GM21447 (cell line): ENCODE data around the gene GARIN3.
"Not testable (repeated sequence)": the region's sequence is repeated elsewhere in the genome, so short reads cannot be mapped to it uniquely, and the experiment has no call there.

Source experiments
- ATAC-seq: cut with Tn5 transposase; IDR thresholded peaks from one replicate; pipeline ENCODE4 v1.9.1; 2021; ENCODE audit not compliant: unreplicated experiment

The GARIN3 gene

DNA sequence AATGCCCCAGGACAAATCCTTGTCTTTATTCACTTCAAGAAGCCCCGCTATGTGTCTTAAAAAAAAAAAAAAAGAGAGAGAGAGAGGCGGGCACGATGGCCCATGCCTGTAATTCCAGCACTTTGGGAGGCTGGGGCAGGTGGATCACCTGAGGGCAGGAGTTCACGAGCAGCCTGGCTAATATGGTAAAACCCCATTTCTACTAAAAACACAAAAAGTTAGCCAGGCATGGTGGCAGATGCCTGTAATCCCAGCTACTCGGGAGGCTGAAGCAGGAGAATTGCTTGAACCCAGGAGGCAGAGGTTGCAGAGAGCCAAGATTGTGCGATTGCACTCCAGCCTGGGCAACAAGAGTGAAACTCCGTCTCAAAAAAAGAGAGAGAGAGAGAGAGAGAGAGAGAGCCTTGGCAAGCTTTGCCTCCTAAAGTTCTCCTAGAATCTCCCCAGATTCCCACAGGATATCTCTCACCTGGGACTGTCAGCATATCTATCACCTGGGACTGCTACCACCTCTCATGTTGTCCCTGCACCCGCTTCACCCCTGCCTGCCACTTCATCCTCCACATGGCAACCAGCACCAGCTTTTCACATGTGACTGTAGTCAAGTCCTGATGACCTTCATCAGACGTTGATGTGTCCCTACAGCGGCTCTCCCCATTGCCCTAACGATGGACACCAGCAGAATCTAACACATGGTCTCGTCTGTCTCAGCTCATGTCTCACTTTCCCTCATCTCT is 20.4 kb upstream of the GARIN3 start:
- no peak for ATAC-seq

DNA sequence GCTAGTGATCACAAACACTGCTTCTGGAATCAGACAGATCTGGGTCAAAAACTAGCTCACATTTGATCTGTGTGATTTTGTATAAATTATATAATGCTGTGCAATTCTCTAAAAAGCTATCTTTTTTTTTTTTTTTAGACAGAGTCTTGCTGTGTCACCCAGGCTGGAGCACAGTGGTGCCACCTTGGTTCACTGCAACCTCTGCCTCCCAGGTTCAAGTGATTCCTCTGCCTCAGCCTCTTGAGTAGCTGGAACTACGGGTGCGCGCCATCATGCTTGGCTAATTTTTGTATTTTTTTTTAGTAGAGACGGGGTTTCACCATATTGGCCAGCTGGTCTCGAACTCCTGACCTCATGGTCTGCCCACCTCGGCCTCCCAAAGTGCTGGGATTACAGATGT is 19.1 kb upstream of the GARIN3 start:
- ATAC-seq = not testable (repeated sequence)

DNA sequence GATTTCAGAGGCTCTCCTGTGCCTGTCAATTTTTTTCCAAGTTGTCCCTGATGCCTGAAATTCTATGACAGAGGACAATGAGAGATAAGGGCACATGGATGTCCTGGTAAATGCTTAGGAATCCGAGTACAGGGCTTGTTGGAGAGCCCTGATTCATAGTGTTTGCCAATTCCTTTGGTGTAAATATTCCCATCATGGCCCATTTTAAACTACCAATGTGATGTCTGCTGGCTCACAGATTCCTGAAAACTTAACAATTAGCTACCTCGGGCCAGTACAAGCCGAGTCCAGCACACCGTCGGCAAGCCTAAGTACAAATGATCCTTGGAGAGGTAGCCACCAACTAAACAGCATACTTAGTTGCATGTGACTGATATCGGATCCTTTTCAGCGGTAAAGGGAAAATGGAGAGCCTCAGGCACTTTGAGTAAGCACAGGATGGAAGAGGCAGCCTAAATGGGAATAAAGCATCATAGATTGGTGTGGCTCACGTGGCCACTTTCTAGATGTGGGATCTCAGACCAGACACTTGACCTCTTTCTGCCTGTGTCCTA is 18.1 kb upstream of the GARIN3 start:
- no peak for ATAC-seq

DNA sequence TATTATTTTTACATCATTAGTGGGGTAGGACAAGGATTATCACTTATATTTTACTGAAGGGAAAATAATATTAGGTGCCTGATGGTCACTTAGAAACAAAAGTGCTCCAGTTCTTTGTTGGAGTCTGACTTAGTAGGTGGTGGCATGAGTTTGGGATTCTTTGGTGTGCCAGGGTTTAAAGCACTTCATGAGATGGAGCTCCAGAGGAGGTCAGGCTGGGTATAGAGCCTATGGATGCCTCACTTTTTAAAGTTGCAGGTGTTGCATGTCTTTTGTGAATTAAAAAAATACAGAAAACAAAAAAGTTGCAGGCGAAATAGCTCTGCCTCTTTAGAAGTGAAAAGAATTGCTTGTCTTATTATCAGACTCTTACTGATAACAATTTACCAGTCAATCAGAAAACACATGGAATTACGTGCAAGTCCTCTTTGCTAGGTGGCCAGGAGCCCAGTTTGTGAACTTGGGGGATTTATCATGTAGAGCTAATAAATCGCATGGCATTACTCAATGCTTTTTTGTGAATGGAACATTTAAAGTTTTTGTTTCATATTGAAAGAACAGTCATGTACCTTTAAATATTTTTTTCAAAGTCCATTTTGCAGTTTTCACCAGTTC is 16.2 kb upstream of the GARIN3 start:
- no peak for ATAC-seq

DNA sequence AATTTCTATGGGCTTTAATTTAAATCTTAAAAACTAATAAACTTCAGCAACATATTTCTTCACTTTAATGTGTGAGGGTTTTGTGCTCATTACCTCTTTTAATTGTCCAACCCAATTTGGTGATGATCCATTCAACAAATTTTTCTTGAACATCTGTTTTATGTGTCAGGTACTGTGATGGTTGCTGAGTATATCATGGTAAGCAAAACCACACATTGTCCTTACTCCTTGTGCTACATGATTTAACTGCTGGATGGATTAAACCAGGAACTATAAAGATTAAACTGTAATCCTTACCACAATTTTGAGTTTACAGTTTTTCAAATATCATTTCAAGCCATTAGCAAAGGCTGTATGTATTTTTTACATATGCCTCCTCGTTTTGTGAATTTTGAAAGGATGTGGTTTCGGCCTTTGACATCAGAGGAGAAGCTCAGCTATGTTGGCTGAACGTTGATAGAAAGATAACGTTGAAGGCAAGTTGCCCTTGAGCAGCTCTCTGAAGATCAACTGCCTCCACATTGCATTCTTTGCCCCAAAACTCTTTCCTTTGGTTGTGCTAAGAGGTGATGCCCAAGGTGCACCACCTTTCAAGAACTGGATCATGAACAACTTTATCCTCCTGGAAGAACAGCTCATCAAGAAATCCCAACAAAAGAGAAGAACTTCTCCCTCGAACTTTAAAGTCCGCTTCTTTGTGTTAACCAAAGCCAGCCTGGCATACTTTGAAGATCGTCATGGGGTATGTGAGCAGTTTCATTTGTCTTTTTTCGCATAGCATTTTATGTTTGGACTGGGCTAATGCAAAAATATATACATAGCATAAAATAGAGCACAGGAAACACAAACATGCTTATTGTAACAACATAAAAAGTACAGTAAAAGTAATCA is 14.6 kb upstream of the GARIN3 start, which contains the start of gene ITK:
TSS of gene ITK (plus strand) at position 467 of the 891 bp plus-strand sequence. CDS start at position 605, 138 bp downstream.
- no peak for ATAC-seq

DNA sequence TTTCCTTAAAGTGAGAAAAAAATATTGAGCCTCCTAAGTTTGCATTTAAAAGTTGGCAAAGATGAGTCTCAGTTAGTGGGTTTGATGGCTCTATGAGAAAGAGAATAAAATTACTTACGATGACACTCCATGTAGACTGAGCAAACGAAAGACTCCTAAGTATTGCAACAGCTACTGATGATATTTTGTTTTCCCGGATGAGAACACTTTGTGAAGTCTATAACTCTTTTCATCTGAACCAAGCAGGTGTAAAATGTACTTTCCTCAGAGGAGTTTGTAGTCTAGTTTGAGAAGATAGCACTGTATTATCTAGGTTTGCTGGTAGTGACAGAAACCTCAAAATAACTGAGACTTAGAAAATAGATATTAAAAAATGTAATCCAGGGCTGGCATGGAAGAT is 12.9 kb upstream of the GARIN3 start:
- no peak for ATAC-seq

DNA sequence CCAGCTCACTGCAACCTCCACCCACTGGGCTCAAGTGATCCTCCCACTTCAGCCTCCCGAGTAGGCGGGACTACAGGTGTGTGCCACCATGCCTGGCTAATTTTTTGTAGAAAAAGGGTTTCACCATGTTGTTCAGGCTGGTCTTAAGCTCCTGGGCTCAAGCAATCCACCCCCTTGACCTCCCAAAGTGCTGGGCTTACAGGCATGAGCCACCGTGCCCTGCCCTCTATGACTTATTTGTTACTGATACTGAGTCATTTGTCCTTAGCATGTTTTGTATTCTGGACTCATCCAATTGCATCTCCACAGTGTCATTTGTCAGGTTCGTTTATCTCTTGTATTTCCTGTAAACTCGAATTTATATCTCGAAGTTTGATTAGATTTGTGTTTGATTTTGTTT is 11.9 kb upstream of the GARIN3 start:
- no peak for ATAC-seq

DNA sequence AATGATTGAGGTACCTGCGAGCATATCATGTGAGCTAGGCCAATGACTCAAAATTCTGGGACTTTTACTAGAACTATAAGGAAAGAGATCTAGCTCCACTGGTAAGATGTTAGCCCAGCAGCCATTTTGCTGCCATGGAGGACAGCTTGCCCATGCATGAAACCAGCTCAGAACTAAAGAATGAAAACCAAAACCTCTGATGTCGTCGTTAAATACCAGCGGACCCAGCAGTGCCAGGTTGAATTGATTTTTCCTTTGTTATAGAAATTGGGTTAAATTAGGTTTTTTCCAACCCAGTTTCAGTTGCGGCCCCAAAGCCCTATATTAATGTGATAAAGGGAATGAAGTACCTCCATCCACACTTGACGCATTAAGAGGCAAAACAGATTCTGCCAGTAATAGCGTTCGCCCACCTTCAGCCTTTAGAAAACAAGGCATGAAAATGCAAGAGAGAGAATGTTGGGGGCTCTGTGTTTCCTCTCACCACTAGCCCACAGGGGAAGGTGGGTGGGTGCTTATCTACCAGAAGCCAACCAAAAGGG is 9.1 kb upstream of the GARIN3 start:
- ATAC-seq = no peak

DNA sequence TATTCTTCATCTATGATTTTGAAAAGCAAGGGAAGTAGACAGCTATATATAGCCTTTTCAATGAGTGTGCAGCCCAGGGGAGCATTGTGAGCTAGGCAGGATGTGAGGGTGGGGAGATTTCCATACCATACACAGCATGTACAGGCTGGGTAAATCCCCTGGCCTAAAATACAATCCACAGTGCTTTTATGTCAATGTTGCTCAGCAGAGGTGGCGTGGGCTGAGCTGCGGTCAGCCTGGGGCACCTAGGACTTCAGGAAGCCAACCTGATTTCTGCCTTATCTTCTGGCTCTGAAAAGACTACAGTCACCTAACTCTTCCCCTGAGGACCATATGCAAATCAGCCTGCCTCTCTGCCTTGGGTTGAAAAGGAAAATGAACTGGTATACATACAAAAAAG is 6.3 kb upstream of the GARIN3 start:
- ATAC-seq = peak; percentile 100

DNA sequence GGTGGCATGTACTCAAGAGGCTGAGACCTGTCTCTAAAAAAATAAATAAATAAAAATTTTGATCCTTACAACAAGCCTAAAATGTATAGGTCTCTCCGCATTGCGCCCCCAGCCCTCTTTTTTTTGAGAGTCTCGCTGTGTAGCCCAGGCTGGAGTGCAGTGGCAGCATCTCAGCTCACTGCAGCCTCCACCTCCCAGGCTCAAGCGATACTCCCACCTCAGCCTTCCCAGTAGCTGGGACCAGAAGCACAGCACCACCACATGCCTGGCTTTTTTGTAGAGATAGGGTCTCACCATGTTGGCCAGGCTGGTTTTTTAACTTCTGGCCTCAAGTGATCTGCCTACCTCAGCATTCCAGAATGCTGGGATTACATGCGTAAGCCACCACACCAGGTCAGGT is 2.2 kb upstream of the GARIN3 start:
- ATAC-seq = no peak

DNA sequence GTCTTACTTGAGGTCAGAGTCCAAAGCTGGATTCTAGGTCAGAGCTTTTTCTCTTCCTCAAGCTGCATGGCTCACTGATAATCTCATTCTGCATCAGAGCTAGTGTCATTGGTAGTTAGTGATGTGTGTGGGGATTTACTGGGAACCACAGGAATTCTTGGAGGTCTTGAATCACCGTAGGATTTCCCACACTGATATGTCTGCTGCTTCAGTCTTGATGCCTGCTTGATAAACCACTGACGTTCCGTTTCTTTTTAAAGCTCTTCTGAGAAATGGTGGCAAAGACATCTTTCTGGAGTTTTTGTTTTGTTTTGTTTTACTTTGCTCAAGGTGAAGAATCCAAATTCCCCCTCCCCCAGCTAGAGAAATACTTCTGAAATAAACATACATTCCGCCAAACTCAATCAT is 1.2 kb upstream of the GARIN3 start:
- ATAC-seq = peak; percentile 41

DNA sequence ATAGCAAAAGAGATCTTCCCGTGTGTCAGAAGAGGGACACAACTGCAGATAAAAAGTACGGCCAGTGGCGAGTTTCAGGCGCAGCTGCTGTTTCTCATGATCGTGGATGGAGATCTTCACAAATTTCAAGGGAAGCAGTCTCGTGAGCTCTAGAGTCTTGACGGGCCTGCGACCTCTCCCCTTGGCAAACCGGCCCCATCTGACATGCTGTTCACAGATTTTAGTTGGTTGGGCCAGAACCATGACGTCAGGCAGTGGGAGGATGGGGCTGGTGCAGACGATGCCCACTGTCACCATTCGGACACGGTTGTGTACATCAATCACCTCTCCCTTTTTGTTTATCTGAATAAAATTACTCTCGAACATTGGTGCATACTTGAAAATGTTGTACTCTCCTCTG is 396 bp downstream of the GARIN3 start:
- ATAC-seq = no peak

DNA sequence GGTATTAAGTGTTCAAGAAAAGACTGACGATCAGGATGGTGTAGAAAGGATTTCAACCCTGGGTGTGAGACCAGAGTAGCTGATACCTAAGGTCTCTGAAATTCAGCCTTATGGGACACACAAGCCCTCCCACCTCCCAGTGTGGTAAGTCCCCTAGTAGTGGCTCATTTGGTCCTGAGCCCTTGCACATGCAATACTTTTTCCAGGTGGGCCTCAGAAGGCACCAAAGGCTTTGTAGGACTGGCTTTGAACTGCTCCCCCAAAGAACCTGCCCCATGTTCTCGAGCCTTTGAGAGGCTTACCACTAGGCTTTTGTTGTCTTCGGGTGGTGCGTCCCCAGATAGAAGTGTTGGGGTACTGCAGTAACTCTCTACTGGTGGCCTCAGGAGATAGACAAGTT is 803 bp downstream of the GARIN3 start:
- ATAC-seq = no peak

DNA sequence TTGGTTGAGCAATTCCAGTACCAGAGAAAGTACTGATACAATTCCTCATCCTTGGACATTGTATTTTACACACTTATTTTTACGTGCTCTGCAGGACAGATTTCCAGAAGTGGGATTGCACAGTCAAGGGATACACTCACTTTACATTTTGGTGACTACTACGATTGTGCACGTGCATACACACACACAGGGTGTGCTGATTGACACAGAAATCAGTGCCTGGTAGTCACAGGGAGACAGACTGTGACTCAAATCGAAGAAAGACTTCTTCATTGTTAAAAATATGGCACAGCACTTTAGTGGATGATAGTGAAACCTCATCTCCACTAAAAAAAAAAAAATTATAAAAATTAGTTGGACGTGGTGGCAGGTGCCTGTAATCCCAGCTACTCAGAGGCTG is 1.5 kb downstream of the GARIN3 start:
- no peak for ATAC-seq

DNA sequence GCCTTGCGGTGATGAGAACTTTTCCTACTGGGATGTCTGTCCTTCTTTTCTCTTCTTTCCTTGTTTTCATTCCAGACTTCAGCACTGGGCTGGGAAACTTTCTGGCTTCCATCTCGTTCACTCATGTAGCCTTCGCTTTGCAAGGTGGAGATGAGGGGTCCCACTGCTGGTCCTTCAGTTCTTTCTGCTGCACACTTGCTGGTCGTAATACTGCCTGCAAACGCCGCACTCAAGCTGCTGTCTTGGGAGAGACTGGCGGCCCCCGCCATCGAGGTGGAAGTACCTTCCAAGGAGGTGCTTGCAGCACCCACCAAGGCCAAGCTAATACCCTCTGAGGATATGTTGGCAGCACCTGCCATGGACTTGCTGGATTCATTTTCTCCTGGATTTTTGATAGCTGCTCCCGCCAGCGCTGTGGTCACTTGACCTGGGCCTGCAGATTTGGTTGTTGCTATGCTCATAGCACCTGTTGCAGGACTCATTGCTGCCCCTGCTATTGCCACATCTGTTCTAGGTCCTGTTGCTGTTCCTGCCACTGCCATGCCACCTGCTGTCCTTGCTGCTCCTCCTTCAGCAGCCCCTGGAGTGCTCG is 3.0 kb downstream of the GARIN3 start:
- no peak for ATAC-seq

DNA sequence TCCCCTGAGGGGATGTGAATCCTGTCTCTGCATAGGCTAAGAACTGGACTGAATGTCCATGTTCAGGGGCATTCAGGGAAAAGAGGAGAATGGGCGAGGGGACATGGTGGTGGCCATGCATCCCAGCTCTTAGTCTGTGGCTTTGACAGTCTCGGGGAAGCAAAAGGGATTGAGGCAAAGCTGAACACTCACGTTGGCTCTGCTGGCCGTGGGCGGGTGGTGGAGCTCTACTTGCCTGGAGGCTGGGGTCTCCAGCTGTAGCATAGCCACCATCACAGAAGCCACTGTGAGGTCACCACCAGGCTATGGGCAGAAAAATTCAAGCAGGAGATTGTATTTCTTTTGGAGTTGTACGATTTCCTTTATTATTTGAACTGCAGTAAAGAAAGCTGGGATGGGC is 4.1 kb downstream of the GARIN3 start:
- ATAC-seq = no peak

DNA sequence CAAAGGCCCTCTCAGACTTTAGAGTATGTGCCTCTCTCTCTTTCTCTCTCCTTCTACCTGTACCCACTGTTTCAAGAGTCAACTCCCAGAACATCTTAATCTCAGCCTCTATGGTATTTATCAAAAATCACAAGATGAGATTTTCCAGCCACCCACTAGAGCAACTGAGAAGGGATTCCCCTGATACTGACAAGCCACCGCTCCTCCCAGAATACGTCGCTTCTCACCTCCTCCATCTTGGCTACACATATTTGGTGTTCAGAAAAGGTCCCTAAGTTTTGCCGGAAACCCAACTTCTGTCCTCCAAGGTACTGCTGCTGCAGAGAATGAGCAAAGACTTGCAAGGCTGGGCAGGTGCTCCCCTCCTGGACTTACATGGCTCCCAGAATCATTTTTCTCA is 6.1 kb downstream of the GARIN3 start:
- ATAC-seq = no peak

DNA sequence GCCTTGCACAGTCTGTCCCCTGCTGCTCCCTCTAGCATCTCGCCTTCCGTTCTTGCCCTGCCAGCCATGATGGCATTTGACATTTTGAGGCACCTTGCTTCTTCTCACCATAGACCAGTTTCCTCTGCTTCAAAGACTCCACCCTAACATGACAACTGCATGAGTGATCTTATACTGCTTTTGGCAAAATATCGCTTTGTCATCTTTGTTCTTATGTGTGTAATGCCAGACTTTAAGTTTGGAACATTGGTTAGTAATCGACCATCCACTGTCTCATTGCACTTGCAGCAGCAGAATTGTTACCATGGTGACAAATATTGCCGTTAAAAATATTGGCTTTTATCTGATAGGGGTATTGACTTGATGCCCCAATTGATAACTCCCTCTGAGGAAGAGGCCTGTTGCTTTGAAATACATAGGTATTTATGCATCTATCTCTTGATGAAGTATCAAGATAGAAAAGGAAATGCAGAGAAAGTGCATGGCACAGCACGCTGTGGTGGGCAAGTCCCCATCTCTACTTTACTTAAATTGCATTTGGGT is 6.8 kb downstream of the GARIN3 start:
- ATAC-seq = no peak

DNA sequence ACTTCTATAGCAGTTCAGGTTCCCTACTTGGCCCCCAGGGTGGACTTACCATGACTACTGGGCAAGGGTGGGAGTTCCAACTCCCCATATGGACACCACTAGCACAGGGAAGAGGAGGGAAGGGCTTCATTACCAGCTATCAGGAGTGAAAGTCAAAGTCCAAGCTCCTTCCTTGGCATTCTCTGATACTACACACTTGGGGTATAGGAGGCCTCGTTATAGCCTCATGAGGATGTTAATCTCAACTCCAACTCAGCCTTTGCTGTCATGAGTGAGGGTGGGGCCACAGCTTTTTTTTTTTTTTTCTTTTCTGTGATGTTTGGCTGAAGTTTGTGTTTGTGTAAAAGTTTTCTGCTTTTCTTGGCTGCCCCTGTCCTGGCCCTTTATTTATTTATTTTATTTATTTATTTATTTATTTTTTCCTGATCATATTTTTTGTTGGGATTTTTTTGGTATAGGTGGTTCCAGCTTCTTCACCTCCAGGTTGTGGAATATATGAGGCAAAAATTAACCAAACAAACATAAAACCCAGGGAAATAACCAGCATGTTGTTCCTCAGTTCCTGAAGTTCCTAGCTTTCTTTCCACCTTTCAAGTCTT is 8.7 kb downstream of the GARIN3 start:
- ATAC-seq = no peak

DNA sequence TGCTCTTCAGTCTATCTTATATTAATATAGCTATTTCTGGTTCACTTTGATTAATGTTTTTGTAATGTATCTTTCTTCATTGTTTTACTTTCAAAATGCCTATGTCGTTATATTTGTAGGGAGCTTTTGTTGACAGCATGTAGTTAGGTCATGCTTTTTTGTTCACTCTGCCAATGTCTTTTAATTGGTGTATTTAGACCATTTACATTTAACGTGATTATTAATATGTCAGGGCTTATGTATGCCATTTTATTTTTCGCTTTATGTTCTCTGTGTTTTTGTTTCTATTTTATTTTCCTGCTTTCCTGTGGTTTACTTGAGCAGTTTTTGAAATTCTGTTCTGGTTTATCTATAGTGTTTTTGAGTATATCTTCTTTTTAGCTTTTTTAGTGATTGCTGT is 10.8 kb downstream of the GARIN3 start:
- ATAC-seq = no peak
